ENCODE data around the gene CDH6. TPM values are rescaled to one million over a fixed set of nuclear protein-coding genes. Genes with fewer than 3 reads are reported as not detected.

CDH6 gene
- total and polyA plus RNA-seq, 2 of the 13 experiments (the other 11 are each of a cell fraction or from before 2014, with no cell fraction given): not detected

- TF ChIP-seq JUND (CRISPR knock-in tag; IDR thresholded peaks at IDR 0.05): no peak
These were observed 74.8 kb downstream of the CDH6 start (continued) for GRCh38 chr5:31268256-31268655.

- ATAC-seq (no peak), DNase-seq (ENCODE audit: low spot score) (no peak), FAIRE-seq (no peak)
- Histone ChIP-seq H3K79me2 (ENCODE audit: insufficient read depth, low read length) (no peaks in the 10 kb centered on the region), H3K9me3 (ENCODE audit: low read length) (no peaks in the 10 kb centered on the region), H3K9ac (ENCODE audit: insufficient read depth, low read depth, low read length) (no peak overlapping the region), H4K20me1 (ENCODE audit: insufficient read depth, low read length) (no peaks in the 10 kb centered on the region), H3K4me1 (ENCODE audit: insufficient read depth, low read length) (no peaks in the 10 kb centered on the region), H3K4me3 (replicated peaks in 1 of 3; ENCODE audit: insufficient read depth in 1 of 3, low read depth in 2 of 3, low read length in 3 of 3) (no peak overlapping the region), H3K36me3 (replicated peaks in 1 of 2; ENCODE audit: control insufficient read depth in 1 of 2, insufficient read depth in 2 of 2, low read length in 2 of 2) (no peaks in the 10 kb centered on the region), H3K27ac (ENCODE audit: extremely low read length, insufficient read depth, low read length) (no peak overlapping the region), H3K4me2 (ENCODE audit: low read depth, low read length) (no peak overlapping the region), H3K27me3 (ENCODE audit: control insufficient read depth in 1 of 2, insufficient read depth in 2 of 2, low read length in 2 of 2) (peaks cover 0 to 6% of the 10 kb centered on the region in 2 experiments; a peak in 1 of 5 replicates), H2AFZ (ENCODE audit: low read length) (no peak overlapping the region)
- ChIA-PET CTCF (ENCODE audit: low intra/inter-chr PET ratio, low total read pairs) (no interaction called here), POLR2A (no interaction called here)
- WGBS (ENCODE audit: low lambda C conversion rate): 1% methylated on average over 4 of the region's 4 CpGs
- no TSS peak for BruUV-seq (replicated peaks)
- TF ChIP-seq KLF16 (CRISPR knock-in tag; IDR thresholded peaks at IDR 0.05) (no peak), ZNF777 (CRISPR knock-in tag; IDR thresholded peaks at IDR 0.05) (no peak), ZNF619 (CRISPR knock-in tag; IDR thresholded peaks at IDR 0.05) (no peak), DNMT1 (CRISPR knock-in tag; IDR thresholded peaks at IDR 0.05) (no peak), PHF21A (CRISPR knock-in tag; IDR thresholded peaks at IDR 0.05) (no peak), LBX2 (CRISPR knock-in tag; IDR thresholded peaks at IDR 0.05; ENCODE audit: borderline replicate concordance) (no peak), ZNF207 (IDR thresholded peaks at IDR 0.05; ENCODE audit: borderline replicate concordance) (no peak), ZBTB33 (CRISPR knock-in tag; IDR thresholded peaks at IDR 0.05) (no peak)
- in situ Hi-C loops (cut with HindIII; ENCODE audit: extremely low pct_ligation_motif_present, low pct_unique_long_range_greater_than_20kb) (no loop called here), intact Hi-C loops (cut with micrococcal nuclease; ENCODE audit: unreplicated experiment) (no loop called here)
These were observed 75.2 kb downstream of the CDH6 start for GRCh38 chr5:31268686-31269085.
